CD4-positive, alpha-beta T cell treated with Interleukin-12 subunit alpha and Interleukin-12 subunit beta, for 1 hour (primary cell): ENCODE measurements around the gene KLHL14.

ENCODE experiments used
- DNase-seq: peaks from one replicate; pipeline ENCODE4 v3.0.0-alpha.2; 2020

KLHL14 gene

GRCh38 chr18:32769586-32770053 lies 3.2 kb downstream of the KLHL14 start:
- no peak for DNase-seq

- no peak for DNase-seq
Observed at GRCh38 chr18:32769071-32769585, 3.7 kb downstream of the KLHL14 start.

- no peak for DNase-seq
Observed at GRCh38 chr18:32767400-32767799, 5.4 kb downstream of the KLHL14 start.

- DNase-seq, result no peak
Observed at GRCh38 chr18:32764611-32765244, 8.1 kb downstream of the KLHL14 start.

GRCh38 chr18:32763293-32763692 lies 9.5 kb downstream of the KLHL14 start:
- DNase-seq, result no peak

- no peak for DNase-seq
Observed at GRCh38 chr18:32761231-32761630, 11.6 kb downstream of the KLHL14 start.

- DNase-seq, result no peak
Observed at GRCh38 chr18:32760391-32760790, 12.4 kb downstream of the KLHL14 start.

- no peak for DNase-seq
Observed at GRCh38 chr18:32759611-32760167, 13.1 kb downstream of the KLHL14 start.

- no peak for DNase-seq
Observed at GRCh38 chr18:32754508-32755263, 18.1 kb downstream of the KLHL14 start.

- no peak for DNase-seq
Observed at GRCh38 chr18:32753656-32754260, 19.1 kb downstream of the KLHL14 start.

GRCh38 chr18:32750328-32750727 lies 22.5 kb downstream of the KLHL14 start:
- DNase-seq, result no peak

GRCh38 chr18:32749809-32750208 lies 23.0 kb downstream of the KLHL14 start:
- DNase-seq, result no peak

GRCh38 chr18:32742579-32742978 lies 30.2 kb downstream of the KLHL14 start:
- DNase-seq, result no peak

- no peak for DNase-seq
Observed at GRCh38 chr18:32735781-32736180, 37.0 kb downstream of the KLHL14 start.

- no peak for DNase-seq
Observed at GRCh38 chr18:32734442-32734841, 38.4 kb downstream of the KLHL14 start.

- DNase-seq, result no peak
Observed at GRCh38 chr18:32732165-32732564, 40.7 kb downstream of the KLHL14 start.

GRCh38 chr18:32730620-32731091 lies 42.2 kb downstream of the KLHL14 start:
- peak; percentile 19 for DNase-seq

GRCh38 chr18:32730068-32730467 lies 42.8 kb downstream of the KLHL14 start:
- DNase-seq, result no peak

GRCh38 chr18:32724071-32724749 lies 48.6 kb downstream of the KLHL14 start:
- DNase-seq, result no peak

GRCh38 chr18:32722279-32722678 lies 50.5 kb downstream of the KLHL14 start:
- no peak for DNase-seq

- DNase-seq, result no peak
Observed at GRCh38 chr18:32717126-32717525, 55.7 kb downstream of the KLHL14 start.

GRCh38 chr18:32714571-32715148 lies 58.2 kb downstream of the KLHL14 start:
- DNase-seq, result peak; percentile 16
